HUES48 (cell line): ENCODE results near the gene FOSL2.

Experiments
- H3K27ac ChIP-seq: one replicate; pipeline ENCODE4 v1.7.0; 2013; ENCODE audit warnings: low read depth, low read length, inconsistent platforms
- H3K27me3 ChIP-seq: 2 replicates; pipeline ENCODE4 v1.6.1; 2013; ENCODE audit warnings: mild to moderate bottlenecking, low read length; ENCODE audit not compliant: control insufficient read depth, insufficient read depth
- H3K36me3 ChIP-seq: 2 replicates; pipeline ENCODE4 v1.6.1; 2013; ENCODE audit warnings: low read length; ENCODE audit not compliant: control insufficient read depth, insufficient read depth
- H3K4me1 ChIP-seq: 2 replicates; pipeline ENCODE4 v1.6.1; 2013; ENCODE audit warnings: mild to moderate bottlenecking, low read length; ENCODE audit not compliant: control insufficient read depth, insufficient read depth
- H3K4me3 ChIP-seq: 2 replicates; pipeline ENCODE4 v1.5.1; 2013; ENCODE audit warnings: mild to moderate bottlenecking, low read depth, low read length
- H3K9ac ChIP-seq: 2 replicates; pipeline ENCODE4 v1.6.1; 2013; ENCODE audit warnings: mild to moderate bottlenecking, low read depth, low read length, moderate library complexity
- H3K9me3 ChIP-seq: 2 replicates; pipeline ENCODE4 v1.6.1; 2013; ENCODE audit warnings: low read length; ENCODE audit not compliant: control insufficient read depth, insufficient read depth

Gene FOSL2

DNA sequence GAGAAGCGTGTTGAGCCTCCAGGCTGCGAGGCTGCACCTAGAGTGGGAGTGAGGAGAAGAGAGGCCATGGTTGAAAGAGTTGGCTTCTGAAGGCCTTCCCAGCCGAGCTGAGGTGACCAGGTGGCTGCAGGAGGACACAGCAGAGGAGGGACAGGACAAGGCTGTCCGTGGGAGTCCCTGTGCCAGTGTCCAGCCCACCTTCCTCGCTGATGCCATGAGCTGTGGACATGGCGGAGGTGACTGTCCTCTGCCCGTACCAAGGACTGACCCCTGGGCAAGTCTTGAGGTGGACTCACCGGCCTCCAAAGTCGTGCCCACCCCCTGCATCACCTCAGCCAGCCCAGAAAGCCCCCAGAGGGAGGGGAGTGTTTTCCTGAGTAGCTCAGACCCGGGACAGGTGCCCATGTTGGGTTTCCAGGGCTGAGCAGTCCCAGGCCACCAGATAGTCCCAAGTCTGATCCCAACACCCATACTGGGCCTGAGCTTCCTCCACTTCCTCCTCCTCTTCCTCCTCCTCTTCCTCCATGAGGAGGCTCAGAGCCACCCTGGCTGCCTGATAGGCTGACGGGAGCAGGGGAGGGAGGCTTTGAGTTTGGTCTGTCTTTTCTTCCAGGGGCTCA lies 43.0 kb upstream of the FOSL2 start:
- H3K9me3 ChIP-seq = no peaks in the 10 kb centered on the region
- no peak overlapping the region for H3K9ac ChIP-seq
- no peaks in the 10 kb centered on the region for H3K27me3 ChIP-seq

DNA sequence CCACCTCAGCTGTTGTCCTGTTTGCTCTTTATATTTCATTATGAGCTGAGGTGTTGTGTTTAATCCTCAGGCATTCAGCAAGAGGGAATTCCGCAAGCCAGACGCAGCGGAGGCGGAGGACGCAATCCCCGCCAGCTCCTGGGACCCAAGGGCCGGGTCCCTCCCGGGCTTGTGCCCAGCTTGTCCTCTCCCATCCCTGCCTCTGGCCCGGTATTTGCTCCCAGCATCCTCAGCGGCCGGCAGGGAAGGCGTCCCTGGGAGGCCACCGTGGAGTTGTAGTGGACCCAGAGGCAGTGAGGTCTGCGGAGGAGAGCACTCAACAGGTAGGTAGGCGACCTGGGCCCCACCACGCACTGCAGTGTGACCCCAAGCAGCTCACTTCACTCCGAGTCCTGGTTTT lies 42.5 kb upstream of the FOSL2 start:
- no peak overlapping the region for H3K9ac ChIP-seq
- no peak overlapping the region for H3K4me3 ChIP-seq
- H3K27ac ChIP-seq = no peak overlapping the region
- H3K4me1 ChIP-seq = no peaks in the 10 kb centered on the region
- H3K27me3 ChIP-seq = no peaks in the 10 kb centered on the region
- no peaks in the 10 kb centered on the region for H3K36me3 ChIP-seq
- no peaks in the 10 kb centered on the region for H3K9me3 ChIP-seq

More for the DNA sequence above, 43.0 kb upstream of the FOSL2 start:
- no peaks in the 10 kb centered on the region for H3K4me1 ChIP-seq
- no peak overlapping the region for H3K4me3 ChIP-seq
- no peak overlapping the region for H3K27ac ChIP-seq
- H3K36me3 ChIP-seq = no peaks in the 10 kb centered on the region

DNA sequence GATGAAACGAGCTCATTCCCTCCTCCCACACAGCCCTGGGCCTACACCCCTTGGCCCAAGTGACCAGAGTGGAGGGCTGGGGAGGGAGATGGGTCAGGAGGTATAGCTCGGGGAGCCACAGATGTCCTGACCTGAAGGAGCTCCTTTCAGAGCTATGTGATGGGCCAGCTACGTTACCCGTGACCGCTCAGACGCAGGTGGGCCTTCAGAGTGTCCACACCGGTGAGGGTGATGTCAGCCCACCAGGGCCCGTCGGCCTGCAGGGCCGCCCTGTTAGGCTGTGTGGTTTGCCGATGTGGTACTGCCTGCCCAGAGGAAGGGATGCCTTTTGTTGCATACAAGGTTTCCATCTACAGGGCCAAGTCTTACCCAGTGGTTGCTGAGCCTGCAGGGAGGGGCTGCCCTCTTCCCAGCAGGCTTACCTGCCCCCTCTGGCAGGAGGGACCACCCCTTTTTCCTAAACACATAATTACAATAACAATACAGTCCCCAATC lies 41.8 kb upstream of the FOSL2 start:
- H3K9me3 ChIP-seq = no peaks in the 10 kb centered on the region
- H3K27ac ChIP-seq = no peak overlapping the region
- H3K4me1 ChIP-seq = no peaks in the 10 kb centered on the region
- no peak overlapping the region for H3K4me3 ChIP-seq
- no peaks in the 10 kb centered on the region for H3K27me3 ChIP-seq
- H3K36me3 ChIP-seq = no peaks in the 10 kb centered on the region
- no peak overlapping the region for H3K9ac ChIP-seq

DNA sequence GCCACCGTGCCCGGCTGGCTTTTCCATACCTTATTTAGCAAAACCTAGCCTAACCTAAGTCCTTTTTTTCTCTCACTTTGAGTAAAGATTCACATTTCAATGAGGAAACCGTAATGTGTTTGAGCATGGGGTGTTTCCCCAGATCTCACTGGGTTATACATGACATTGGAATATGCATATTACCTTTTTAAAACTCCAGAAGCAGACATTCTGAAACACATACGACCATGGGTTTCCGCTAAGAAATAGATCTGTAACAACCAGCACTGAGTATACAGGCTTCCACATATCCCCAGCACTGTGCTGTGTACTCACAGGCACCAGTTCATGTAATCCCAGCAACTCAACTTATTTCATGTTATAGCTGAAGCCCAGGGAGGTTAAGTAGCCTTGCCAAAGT lies 41.0 kb upstream of the FOSL2 start:
- Histone ChIP-seq H3K9ac (no peak overlapping the region), H3K27ac (no peak overlapping the region), H3K4me3 (no peak overlapping the region), H3K27me3 (no peaks in the 10 kb centered on the region), H3K36me3 (no peaks in the 10 kb centered on the region), H3K4me1 (no peaks in the 10 kb centered on the region), H3K9me3 (no peaks in the 10 kb centered on the region)

DNA sequence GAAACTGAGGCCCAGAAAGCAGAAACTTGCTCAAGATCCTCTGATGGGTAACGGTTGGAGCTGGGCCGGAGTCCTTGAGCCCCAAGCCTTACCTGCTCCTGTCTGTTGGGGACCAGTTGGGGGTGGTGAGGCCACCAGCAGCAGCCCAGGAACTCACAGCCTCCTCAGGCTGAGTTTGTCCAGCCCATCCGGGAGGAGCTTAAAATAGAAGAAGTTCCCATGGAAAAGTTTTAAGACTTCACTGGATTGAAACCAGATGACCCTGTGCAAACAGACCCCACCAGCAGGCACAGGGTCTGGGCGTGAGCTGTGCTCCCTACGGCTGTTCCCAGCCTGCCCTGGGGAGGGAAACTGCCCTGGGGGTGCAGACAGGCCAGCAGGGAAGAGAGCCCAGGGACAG lies 40.6 kb upstream of the FOSL2 start:
- Histone ChIP-seq H3K4me1 (no peaks in the 10 kb centered on the region), H3K9ac (no peak overlapping the region), H3K4me3 (no peak overlapping the region), H3K27ac (no peak overlapping the region), H3K27me3 (no peaks in the 10 kb centered on the region), H3K36me3 (no peaks in the 10 kb centered on the region), H3K9me3 (no peaks in the 10 kb centered on the region)

DNA sequence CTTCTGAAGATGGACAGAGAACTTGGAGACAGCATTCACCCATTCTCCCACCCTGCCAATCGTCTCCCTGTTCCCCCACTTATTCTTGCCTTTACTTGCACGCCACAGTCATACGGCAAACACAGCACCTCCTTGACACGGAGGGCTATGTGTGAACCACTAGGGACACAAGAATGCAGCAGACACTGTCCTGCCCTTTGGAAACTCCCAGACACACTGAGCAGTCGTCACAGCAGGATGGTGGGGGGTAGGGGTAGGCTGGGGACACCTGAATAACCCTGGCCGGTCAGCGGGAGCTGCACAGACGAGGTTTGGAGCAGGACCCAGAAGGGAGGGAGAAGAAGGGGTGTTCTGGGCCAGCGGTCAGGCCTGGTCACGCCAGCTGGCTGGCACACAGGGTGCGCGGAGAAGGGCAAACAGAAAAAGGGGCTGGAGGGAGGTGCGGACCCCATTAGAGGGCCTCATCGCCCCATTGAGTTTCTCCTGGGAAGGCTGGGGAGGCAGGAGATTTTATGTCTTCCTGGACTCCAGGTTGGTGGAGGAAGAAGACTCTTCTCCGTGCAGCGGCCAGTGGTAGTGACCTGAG lies 40.0 kb upstream of the FOSL2 start:
- H3K4me3 ChIP-seq = no peak overlapping the region

DNA sequence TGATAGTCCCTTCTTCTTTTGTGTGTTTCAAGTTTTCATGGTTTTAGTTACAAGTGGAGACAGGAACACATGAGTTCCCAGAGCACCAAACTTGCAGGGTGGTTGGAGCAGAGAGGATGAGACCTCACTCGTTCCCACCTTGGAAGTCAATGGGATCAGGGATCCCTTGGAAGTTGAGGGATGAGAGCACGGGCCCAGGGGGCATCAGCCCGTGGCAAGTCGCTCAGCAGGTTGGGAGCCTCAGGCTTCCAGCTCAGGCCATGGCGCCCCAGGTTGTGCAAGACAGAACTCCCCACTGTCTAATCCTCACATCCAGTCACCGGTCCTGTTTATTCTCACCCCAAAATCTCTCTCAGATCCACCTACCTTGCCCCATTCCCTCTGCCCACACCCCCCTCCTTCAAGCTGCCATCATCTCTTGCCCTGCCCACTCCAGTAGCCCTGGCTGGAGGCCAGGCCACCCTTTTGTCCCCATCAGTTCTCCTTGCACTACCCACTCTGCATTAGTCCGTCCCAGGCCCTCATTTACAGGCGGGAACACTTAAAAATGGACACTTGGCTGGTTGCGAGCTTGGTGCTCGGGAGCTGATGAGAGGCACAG lies 37.6 kb upstream of the FOSL2 start:
- Histone ChIP-seq H3K4me1 (no peaks in the 10 kb centered on the region), H3K27me3 (no peaks in the 10 kb centered on the region)

More for the DNA sequence above, 40.0 kb upstream of the FOSL2 start:
- Histone ChIP-seq H3K9ac (no peak overlapping the region), H3K9me3 (no peaks in the 10 kb centered on the region), H3K27ac (no peak overlapping the region), H3K27me3 (no peaks in the 10 kb centered on the region), H3K4me1 (no peaks in the 10 kb centered on the region), H3K36me3 (no peaks in the 10 kb centered on the region)

DNA sequence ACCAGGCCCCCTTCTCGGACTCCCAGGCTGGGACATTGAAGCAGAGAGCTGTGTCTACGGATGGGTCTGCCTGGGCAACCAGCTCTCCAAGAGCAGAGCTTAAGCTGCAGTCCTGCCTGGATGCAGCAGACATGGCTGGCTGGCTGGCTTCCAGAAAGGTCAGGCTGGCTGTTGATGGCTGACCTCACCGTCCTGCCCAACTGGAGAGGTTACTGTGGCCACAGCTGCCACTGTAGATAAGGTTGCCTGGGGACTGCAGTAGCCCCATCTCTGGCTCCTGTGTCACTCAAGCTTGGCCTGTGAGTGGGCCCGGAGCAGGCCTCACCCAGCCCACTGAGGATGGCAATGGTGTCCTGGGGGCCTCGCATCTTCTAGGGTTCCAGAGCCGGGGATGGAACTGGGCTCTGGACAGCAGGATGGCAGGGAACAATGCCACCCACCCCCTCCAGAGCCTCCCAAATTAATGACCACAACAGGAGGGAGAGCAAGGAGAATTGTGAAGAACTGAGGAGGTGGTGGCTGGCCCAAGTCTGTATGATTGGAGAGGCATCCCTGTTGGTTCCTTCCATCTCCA lies 37.0 kb upstream of the FOSL2 start:
- no peaks in the 10 kb centered on the region for H3K4me1 ChIP-seq
- H3K27me3 ChIP-seq = no peaks in the 10 kb centered on the region
- no peak overlapping the region for H3K9ac ChIP-seq
- no peak overlapping the region for H3K4me3 ChIP-seq
- H3K27ac ChIP-seq = no peak overlapping the region
- no peaks in the 10 kb centered on the region for H3K9me3 ChIP-seq
- H3K36me3 ChIP-seq = no peaks in the 10 kb centered on the region

More for the DNA sequence above, 37.6 kb upstream of the FOSL2 start:
- Histone ChIP-seq H3K27ac (no peak overlapping the region), H3K9me3 (no peaks in the 10 kb centered on the region), H3K9ac (no peak overlapping the region), H3K36me3 (no peaks in the 10 kb centered on the region), H3K4me3 (no peak overlapping the region)

DNA sequence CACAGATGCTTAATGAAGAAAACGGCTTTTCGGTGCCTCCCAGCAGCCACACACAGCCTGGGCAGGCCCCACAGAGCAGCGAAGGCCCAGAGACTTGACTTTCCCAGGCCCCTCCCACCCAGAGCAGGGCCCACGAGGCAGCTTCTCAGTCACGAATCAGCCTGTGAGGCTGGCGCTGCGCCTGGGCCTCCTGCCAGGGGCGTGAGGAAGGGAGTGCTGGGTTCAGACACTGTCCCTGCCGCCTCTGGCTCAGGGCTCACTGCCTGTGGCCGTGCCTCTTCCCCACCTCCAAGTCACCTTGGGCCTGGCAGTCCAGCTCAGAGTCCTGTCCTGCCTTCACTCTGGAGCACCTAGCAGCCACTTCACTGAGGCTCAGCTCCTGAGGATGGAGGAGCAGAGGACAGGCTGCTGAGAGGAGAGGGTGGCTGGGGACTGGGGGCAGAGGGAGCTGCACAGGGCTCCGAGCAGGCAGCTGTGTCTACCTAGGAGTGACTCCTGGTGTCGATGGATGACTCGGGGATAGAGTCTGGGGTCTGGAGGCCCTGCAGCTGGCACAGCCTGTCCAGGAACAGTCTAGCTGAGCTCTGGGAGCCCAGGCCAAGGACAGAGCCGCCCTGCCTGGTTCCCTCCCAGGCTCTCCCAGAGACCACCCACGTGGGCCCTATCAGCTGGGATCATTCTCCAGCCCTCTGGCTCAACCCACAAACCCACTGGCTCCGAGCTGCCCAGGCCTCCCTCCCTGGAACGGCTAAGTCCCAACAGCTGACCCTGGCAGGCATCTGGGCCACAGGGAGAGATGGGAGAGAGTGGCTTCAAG lies 36.4 kb upstream of the FOSL2 start:
- Histone ChIP-seq H3K9ac (no peak overlapping the region), H3K36me3 (no peaks in the 10 kb centered on the region), H3K4me1 (no peaks in the 10 kb centered on the region), H3K9me3 (no peaks in the 10 kb centered on the region), H3K27me3 (no peaks in the 10 kb centered on the region), H3K27ac (no peak overlapping the region), H3K4me3 (no peak overlapping the region)

DNA sequence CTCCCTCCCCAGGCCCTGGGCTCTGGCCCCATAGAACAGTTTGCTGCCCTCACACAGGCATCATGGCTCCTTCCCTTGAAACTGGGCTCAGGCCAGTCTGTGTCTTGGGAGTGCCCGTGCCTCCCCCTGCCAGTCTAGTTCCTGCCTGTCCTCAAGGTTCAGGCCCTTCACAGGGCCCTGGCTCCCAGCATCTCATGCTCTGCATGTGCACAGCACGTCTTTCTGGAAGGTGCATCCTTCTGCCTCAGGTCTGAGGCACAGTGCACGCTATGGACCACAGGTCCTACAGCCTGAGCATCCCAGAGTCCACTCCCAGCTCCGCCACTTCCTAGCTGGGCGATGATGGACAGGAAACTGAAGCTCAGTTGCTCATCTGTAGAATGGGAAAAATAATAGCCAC lies 35.6 kb upstream of the FOSL2 start:
- no peaks in the 10 kb centered on the region for H3K27me3 ChIP-seq
- H3K4me1 ChIP-seq = no peaks in the 10 kb centered on the region
- H3K36me3 ChIP-seq = no peaks in the 10 kb centered on the region
- H3K4me3 ChIP-seq = no peak overlapping the region
- H3K27ac ChIP-seq = no peak overlapping the region
- H3K9me3 ChIP-seq = no peaks in the 10 kb centered on the region
- H3K9ac ChIP-seq = no peak overlapping the region
